ENCODE results near the gene MALSU1.

The MALSU1 gene

GRCh38 chr7:23331132-23331531 is 32.0 kb downstream of the MALSU1 start:
- Histone ChIP-seq H3K4me1 (ENCODE audit: insufficient read depth, low read length, poor library complexity, severe bottlenecking) (no peaks in the 10 kb centered on the region), H3K27me3 (ENCODE audit: insufficient read depth, low read length, poor library complexity, severe bottlenecking) (no peaks in the 10 kb centered on the region), H2AFZ (ENCODE audit: low read length) (no peak overlapping the region), H3K4me2 (ENCODE audit: low read depth, low read length, poor library complexity, severe bottlenecking) (no peak overlapping the region), H3K4me3 (ENCODE audit: low read length, poor library complexity, severe bottlenecking) (no peak overlapping the region), H4K20me1 (ENCODE audit: insufficient read depth, low read length, poor library complexity, severe bottlenecking) (no peaks in the 10 kb centered on the region), H3F3A (ENCODE audit: low read depth) (no peaks in the 10 kb centered on the region), H3K9me3 (ENCODE audit: insufficient read depth, low read depth, low read length) (no peaks in the 10 kb centered on the region), H3K9me2 (replicated peaks; ENCODE audit: low read depth, low read length) (no peaks in the 10 kb centered on the region), H3K9ac (ENCODE audit: low read depth, low read length, poor library complexity, severe bottlenecking) (no peak overlapping the region), H3K79me2 (ENCODE audit: insufficient read depth, low read length) (no peaks in the 10 kb centered on the region), H3K36me3 (ENCODE audit: insufficient read depth, low read length) (no peaks in the 10 kb centered on the region)
- TF ChIP-seq EZH2phosphoT487 (IDR thresholded peaks at IDR 0.05; ENCODE audit: borderline replicate concordance): no peak
- TF ChIP-seq, protein P1, sequence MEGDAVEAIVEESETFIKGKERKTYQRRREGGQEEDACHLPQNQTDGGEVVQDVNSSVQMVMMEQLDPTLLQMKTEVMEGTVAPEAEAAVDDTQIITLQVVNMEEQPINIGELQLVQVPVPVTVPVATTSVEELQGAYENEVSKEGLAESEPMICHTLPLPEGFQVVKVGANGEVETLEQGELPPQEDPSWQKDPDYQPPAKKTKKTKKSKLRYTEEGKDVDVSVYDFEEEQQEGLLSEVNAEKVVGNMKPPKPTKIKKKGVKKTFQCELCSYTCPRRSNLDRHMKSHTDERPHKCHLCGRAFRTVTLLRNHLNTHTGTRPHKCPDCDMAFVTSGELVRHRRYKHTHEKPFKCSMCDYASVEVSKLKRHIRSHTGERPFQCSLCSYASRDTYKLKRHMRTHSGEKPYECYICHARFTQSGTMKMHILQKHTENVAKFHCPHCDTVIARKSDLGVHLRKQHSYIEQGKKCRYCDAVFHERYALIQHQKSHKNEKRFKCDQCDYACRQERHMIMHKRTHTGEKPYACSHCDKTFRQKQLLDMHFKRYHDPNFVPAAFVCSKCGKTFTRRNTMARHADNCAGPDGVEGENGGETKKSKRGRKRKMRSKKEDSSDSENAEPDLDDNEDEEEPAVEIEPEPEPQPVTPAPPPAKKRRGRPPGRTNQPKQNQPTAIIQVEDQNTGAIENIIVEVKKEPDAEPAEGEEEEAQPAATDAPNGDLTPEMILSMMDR (conservative IDR thresholded peaks at IDR 0.05; ENCODE audit: low read length): no peak

- H2AFZ ChIP-seq (ENCODE audit: low read length): no peak overlapping the region
- H3K4me2 ChIP-seq (ENCODE audit: low read depth, low read length, poor library complexity, severe bottlenecking): no peak overlapping the region
- H3K4me1 ChIP-seq (ENCODE audit: insufficient read depth, low read length, poor library complexity, severe bottlenecking): no peaks in the 10 kb centered on the region
- no peaks in the 10 kb centered on the region for H3K27me3 ChIP-seq (ENCODE audit: insufficient read depth, low read length, poor library complexity, severe bottlenecking)
- H3K9me3 ChIP-seq (ENCODE audit: insufficient read depth, low read depth, low read length): no peaks in the 10 kb centered on the region
- H3K79me2 ChIP-seq (ENCODE audit: insufficient read depth, low read length): no peaks in the 10 kb centered on the region
- H3K36me3 ChIP-seq (ENCODE audit: insufficient read depth, low read length): no peaks in the 10 kb centered on the region
- no peaks in the 10 kb centered on the region for H3F3A ChIP-seq (ENCODE audit: low read depth)
- no peak for TF ChIP-seq EZH2phosphoT487 (IDR thresholded peaks at IDR 0.05; ENCODE audit: borderline replicate concordance)
- TF ChIP-seq, protein P1 (conservative IDR thresholded peaks at IDR 0.05; ENCODE audit: low read length): no peak
- H3K4me3 ChIP-seq (ENCODE audit: low read length, poor library complexity, severe bottlenecking): no peak overlapping the region
- H4K20me1 ChIP-seq (ENCODE audit: insufficient read depth, low read length, poor library complexity, severe bottlenecking): no peaks in the 10 kb centered on the region
- H3K9ac ChIP-seq (ENCODE audit: low read depth, low read length, poor library complexity, severe bottlenecking): no peak overlapping the region
- no peaks in the 10 kb centered on the region for H3K9me2 ChIP-seq (replicated peaks; ENCODE audit: low read depth, low read length)
Observed at GRCh38 chr7:23332193-23332592, 33.1 kb downstream of the MALSU1 start.

- no peaks in the 10 kb centered on the region for H3K36me3 ChIP-seq (ENCODE audit: insufficient read depth, low read length)
Observed at GRCh38 chr7:23332910-23333612, 33.9 kb downstream of the MALSU1 start.

More at GRCh38 chr7:23332910-23333612, 33.9 kb downstream of the MALSU1 start:
- Histone ChIP-seq H3K9me2 (replicated peaks; ENCODE audit: low read depth, low read length) (no peaks in the 10 kb centered on the region), H3K4me1 (ENCODE audit: insufficient read depth, low read length, poor library complexity, severe bottlenecking) (no peaks in the 10 kb centered on the region), H3K79me2 (ENCODE audit: insufficient read depth, low read length) (no peaks in the 10 kb centered on the region), H4K20me1 (ENCODE audit: insufficient read depth, low read length, poor library complexity, severe bottlenecking) (no peaks in the 10 kb centered on the region), H3K27me3 (ENCODE audit: insufficient read depth, low read length, poor library complexity, severe bottlenecking) (no peaks in the 10 kb centered on the region), H3K4me3 (ENCODE audit: low read length, poor library complexity, severe bottlenecking) (no peak overlapping the region), H3K9me3 (ENCODE audit: insufficient read depth, low read depth, low read length) (no peaks in the 10 kb centered on the region), H2AFZ (ENCODE audit: low read length) (no peak overlapping the region), H3K9ac (ENCODE audit: low read depth, low read length, poor library complexity, severe bottlenecking) (no peak overlapping the region), H3K4me2 (ENCODE audit: low read depth, low read length, poor library complexity, severe bottlenecking) (no peak overlapping the region), H3F3A (ENCODE audit: low read depth) (no peaks in the 10 kb centered on the region)
- TF ChIP-seq EZH2phosphoT487 (IDR thresholded peaks at IDR 0.05; ENCODE audit: borderline replicate concordance): no peak
- TF ChIP-seq, protein P1 (conservative IDR thresholded peaks at IDR 0.05; ENCODE audit: low read length): no peak

Measured in Loucy (cell line).